HG03378 (cell line): ENCODE data around the gene LRRN3.
A peak's percentile ranks its signal among the peaks of the same experiment; 100 is the strongest.
"Not testable (repeated sequence)": the region's sequence is repeated elsewhere in the genome, so short reads cannot be mapped to it uniquely, and the experiment has no call there.

ENCODE experiments used
- ATAC-seq: cut with Tn5 transposase; IDR thresholded peaks from one replicate; pipeline ENCODE4 v1.9.1; 2021; ENCODE audit warnings: mild to moderate bottlenecking, moderate library complexity; ENCODE audit not compliant: unreplicated experiment

Gene LRRN3

DNA sequence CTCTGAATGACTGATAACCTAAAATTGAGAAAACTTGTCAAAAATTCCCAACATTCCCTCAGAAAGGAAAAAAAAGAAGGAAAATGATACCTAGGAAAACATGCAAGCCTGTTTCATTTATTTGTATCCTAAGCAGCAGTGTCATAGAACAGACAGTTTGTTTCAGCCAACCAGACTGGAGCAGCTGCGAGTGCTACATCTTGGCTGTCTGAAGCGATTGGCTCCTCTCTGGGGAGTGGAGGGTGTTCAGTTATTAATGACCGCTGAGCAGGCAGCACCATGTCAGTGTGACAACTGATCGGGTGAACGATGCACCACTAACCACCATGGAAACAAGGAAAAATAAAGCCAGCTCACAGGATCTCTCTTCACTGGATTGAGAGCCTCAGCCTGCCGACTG, at the start of gene LRRN3:
LRRN3 (plus strand) TSS at position 282 of the 400 bp plus-strand sequence. CDS start 31,646 bp downstream, outside the sequence.
- no peak for ATAC-seq

GRCh38 chr7:111041577-111041976, 49.4 kb upstream of the LRRN3 start:
- no peak for ATAC-seq

GRCh38 chr7:111042842-111043241, 48.1 kb upstream of the LRRN3 start:
- no peak for ATAC-seq

- peak; percentile 98 for ATAC-seq
Observed at GRCh38 chr7:111043561-111043960, 47.4 kb upstream of the LRRN3 start.

- ATAC-seq = no peak
Observed at GRCh38 chr7:111045449-111045848, 45.5 kb upstream of the LRRN3 start.

DNA sequence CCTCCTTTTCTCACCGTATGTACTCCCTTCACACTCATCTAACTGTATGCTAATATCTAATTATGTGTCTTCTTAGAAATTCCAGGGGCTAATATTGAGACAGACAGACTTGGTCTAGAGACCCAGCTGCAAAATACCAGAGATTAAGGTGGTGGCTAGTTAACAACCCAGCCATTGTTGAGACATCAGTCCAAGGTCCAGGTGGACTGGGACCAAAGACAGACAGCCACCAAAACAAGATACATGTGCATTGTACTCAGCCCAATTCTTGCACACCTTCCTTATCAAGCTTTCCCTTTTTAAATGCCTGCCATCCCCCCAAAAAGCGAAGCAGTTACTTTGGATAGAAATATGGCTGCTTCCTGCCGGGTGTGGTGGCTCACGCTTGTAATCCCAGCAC, 43.3 kb upstream of the LRRN3 start:
- ATAC-seq = no peak

DNA sequence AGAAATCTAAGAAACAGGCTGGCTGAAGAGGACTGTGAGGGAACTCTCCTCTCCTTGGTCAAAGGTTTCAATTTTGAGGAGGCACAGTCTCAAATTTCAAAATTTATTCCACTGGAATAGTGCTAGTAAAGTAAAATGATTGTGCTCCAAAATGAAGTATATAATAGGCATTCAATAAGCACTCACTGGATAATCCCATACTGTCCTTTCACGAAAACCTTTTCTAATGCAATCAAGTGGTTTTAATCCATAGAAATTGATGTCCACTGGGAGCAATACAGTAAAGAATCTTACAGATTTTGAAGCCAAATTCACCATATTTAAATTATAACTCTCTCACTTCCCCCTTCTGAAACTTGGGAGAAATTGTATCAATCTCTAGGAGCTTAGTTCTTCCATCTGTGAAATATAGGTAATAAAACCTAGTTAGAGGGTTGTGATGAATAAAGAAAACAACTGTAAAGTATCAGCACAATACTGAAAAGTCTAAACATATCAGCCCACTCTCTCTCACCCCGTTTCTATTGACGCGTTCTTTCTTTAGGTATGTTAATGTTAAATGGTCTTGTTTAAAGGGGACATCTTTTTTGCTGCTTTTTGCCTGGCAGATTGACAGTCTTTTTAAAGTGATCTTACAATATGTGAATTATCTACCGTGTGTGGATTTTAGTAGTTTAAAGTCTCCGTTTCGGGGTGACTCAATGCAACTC, 40.8 kb upstream of the LRRN3 start:
- no peak for ATAC-seq

DNA sequence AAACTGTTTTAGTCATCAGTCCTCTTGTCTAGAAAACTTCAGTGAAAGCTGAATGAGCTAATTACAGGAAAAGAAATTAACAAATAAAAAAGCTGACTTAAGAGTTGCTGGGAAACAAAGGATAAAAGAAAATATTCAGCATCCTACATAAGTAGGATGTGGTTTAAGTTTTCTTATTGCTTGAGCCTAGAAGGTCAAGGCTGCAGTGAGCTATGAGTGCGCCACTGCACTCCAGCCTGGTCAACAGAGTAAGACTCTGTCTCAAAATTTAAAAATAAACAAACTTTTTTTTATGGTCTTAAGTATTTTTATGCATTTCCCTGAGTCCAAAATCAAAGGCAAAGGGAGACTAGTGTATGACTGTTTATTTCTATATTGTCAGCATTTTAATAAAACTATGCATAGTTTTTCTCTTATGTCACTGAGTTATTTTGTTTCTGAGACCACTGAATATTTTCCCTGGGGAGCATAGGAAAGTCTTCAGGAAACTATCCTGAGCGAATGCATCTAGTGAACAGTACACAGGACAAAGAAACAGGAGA, 40.0 kb upstream of the LRRN3 start:
- no peak for ATAC-seq

- ATAC-seq = no peak
Observed at GRCh38 chr7:111051832-111052231, 39.1 kb upstream of the LRRN3 start.

DNA sequence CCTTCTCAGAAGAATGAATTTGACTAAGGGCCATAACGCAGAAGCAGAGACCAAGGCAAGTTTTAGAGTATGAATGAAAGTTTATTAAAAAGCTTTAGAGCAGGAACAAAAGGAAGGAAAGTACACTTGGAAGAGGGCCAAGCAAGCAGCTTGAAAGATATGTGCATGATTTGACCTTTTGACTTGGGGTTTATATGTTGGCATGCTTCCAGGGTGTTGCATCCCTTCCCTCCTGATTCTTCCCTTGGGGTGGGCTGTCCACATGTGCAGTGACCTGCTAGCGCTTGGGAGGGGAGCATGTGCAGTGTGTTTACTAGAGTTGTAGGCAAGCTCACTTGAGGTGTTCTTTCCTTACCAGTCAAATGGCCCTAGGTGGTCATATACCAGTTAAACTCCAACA, 37.9 kb upstream of the LRRN3 start:
- no peak for ATAC-seq

DNA sequence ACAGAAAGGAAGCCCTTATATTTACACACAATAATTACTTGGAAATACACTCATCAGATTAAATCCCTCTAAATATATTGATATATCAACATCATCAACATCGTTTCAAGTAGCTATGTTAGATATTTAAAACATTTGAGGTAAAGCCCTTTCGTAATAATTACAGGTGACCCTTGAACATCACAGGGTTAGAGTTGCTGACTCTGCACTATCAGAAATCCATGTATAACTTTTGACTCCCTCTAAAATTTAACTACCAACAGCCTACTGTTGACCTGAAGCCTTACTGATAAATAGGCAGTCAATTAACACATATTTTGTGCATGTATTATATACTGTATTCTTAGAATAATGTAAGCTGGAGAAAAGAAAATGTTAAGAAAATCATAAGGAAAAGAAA, 34.6 kb upstream of the LRRN3 start:
- ATAC-seq = no peak

DNA sequence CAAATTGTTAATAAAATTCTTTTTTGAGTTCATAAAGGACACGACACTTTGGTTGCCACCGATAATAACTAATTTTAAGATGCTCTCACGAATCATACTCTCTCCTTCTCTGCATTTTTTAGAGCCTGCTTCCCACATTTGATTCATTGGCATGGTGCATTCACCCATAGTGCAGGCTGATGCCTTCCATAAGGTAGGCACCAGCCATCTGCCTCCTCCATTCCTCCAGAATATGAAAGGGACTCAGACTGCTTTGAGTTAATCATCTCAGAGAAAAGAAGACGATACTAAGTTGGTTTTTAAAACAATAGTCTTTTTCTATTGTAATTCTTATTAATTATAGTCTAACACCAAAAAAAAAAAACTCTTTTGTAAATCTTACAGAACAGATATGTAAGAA, 33.9 kb upstream of the LRRN3 start:
- ATAC-seq = no peak

DNA sequence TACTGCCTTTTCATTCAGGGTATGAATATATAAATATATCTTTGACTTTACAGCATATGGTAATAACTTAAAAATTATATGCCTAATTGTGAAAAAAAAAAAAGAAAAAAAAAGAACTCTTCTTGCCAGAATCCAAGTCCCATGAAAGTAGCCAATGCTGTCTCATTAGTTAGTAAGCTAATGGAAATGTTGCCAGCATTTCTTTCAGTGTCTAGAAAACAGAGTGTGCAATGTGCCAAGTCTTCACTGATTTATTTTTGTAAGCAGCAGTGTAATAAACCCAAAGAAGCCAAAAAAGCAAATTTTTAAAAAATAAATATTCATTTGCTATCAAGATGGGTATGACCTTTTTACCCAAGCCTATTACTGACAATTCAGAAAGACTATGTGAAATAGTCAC, 31.1 kb upstream of the LRRN3 start:
- ATAC-seq = no peak

- ATAC-seq = no peak
Observed at GRCh38 chr7:111063166-111063565, 27.8 kb upstream of the LRRN3 start.

GRCh38 chr7:111067251-111067650, 23.7 kb upstream of the LRRN3 start:
- no peak for ATAC-seq

GRCh38 chr7:111067682-111068081, 23.2 kb upstream of the LRRN3 start:
- no peak for ATAC-seq

GRCh38 chr7:111068618-111069017, 22.3 kb upstream of the LRRN3 start:
- no peak for ATAC-seq

- no peak for ATAC-seq
Observed at GRCh38 chr7:111071556-111071955, 19.4 kb upstream of the LRRN3 start.

DNA sequence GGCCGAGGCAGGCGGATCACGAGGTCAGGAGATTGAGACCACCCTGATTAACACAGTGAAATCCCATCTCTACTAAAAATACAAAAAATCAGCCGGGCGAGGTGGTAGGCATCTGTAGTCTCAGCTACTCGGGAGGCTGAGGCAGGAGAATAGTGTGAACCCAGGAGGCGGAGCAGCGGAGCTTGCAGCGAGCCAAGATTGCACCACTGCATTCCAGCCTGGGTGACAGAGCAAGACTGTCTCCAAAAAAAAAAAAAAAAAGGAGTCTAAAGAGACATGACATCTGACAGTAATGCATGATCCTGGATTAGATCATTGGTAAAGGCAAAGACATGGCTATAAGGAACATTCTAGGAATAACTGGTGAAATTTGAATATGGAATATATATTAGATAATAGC, 18.3 kb upstream of the LRRN3 start:
- ATAC-seq = not testable (repeated sequence)

GRCh38 chr7:111074071-111074747, 16.7 kb upstream of the LRRN3 start:
- no peak for ATAC-seq

DNA sequence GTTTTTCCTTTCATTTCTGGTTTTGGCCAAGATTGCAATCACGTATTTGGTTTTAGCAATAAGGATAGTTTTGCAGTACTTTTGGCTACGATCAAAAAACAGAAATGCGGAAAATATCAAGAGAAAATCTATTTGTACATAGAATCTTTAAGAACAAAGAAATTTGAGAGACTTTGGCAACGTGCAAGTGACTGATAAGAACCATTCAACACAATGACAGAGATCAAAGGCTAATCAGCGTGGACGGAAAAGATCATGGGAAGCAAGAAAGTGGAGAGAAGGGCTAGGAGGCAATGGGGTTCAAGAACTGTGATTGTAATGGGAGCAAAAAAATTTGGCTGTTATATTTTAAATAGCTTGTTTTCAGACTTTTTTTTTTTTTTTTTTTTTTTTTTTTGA, 16.2 kb upstream of the LRRN3 start:
- ATAC-seq = no peak

- no peak for ATAC-seq
Observed at GRCh38 chr7:111075498-111075897, 15.4 kb upstream of the LRRN3 start.
